H1 (cell line): ENCODE results near the gene LRRC37A.
"Not testable (repeated sequence)": the region's sequence is repeated elsewhere in the genome, so short reads cannot be mapped to it uniquely, and the experiment has no call there.

Experiments used
- CEBPB ChIP-seq: IDR thresholded peaks from 2 replicates; pipeline ENCODE4 v1.6.1; 2012; ENCODE audit warnings: low read depth, low read length
- CREB1 ChIP-seq: IDR thresholded peaks from 2 replicates; pipeline ENCODE4 v1.6.1; 2012; ENCODE audit warnings: inconsistent platforms
- CTCF ChIP-seq, 3 experiments: IDR thresholded peaks; 1 replicate in 2 of 3; 2 replicates in 1 of 3; pipeline versions ENCODE4 v1.5.1 to v1.6.1; 2011; ENCODE audit warnings: low read length in 3 of 3, mild to moderate bottlenecking in 3 of 3, inconsistent platforms in 2 of 3, low read depth in 1 of 3, moderate library complexity in 1 of 3; ENCODE audit not compliant: insufficient read depth in 1 of 3; ENCODE audit errors: control extremely low read depth in 1 of 3
- EZH2 ChIP-seq: fragments of 200-600 bp; sonication (generic); IDR thresholded peaks from 2 replicates; pipeline ENCODE4 v1.7.1; 2012; ENCODE audit warnings: low read depth, mild to moderate bottlenecking, moderate library complexity, low read length, inconsistent platforms; ENCODE audit not compliant: severe bottlenecking

- not testable (repeated sequence) for TF ChIP-seq CREB1; EZH2; CEBPB; CTCF (IDR thresholded peaks at IDR 0.05; ENCODE audit: control extremely low read depth in 1 of 3, insufficient read depth in 1 of 3, low read depth in 1 of 3, low read length in 3 of 3)
Measured at GRCh38 chr17:46373418-46373817, 78.5 kb downstream of the LRRC37A start.
